Epithelial cell of proximal tubule (primary cell): Measurements from ENCODE around the gene KCNJ12. TPM values are rescaled to one million over a fixed set of nuclear protein-coding genes. Genes with fewer than 3 reads are reported as not detected.

Experiments used
- DNase-seq: peaks from one replicate; pipeline ENCODE4 v3.0.0-alpha.2; 2011; ENCODE audit warnings: low read depth
- H3K4me3 ChIP-seq: 2 replicates; pipeline ENCODE4 v1.5.1; 2011; ENCODE audit warnings: low read depth, mild to moderate bottlenecking, low read length
- total RNA-seq: library from RNA; depleted of rRNA; stranded (reverse); fragments of >200 nt; gene quantifications from 2 replicates; pipeline ENCODE4 v1.2.3, GENCODE V29; 2015
- TF ChIP-seq, protein P1 (sequence below): conservative IDR thresholded peaks from 2 replicates; pipeline ENCODE4 v1.5.1; 2012; ENCODE audit warnings: low read depth, mild to moderate bottlenecking, low read length

The KCNJ12 gene
- total RNA-seq, 1 donor from 2014 or later = 0.06 TPM

DNA sequence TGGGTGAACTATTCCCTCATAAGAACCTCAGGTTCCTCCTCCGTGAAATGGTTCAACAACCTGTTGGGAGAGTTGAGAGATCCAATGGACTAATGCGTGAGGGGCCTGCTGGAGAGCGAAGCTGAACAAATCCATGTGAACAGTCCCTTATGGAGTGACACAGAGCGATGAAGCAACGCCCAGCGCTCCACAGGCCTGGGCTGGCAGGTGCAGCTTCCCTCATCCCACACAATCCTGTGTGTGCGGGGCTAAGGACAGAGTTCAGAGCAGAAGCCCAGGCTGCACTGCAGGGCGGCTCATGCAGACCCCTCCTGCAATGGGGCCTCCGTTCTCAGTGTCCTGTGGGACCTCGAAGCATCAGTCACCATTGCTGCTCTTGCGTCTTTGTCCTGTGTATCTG lies 90.4 kb downstream of the KCNJ12 start:
- DNase-seq = no peak
- no peak overlapping the region for H3K4me3 ChIP-seq
- TF ChIP-seq, protein P1, sequence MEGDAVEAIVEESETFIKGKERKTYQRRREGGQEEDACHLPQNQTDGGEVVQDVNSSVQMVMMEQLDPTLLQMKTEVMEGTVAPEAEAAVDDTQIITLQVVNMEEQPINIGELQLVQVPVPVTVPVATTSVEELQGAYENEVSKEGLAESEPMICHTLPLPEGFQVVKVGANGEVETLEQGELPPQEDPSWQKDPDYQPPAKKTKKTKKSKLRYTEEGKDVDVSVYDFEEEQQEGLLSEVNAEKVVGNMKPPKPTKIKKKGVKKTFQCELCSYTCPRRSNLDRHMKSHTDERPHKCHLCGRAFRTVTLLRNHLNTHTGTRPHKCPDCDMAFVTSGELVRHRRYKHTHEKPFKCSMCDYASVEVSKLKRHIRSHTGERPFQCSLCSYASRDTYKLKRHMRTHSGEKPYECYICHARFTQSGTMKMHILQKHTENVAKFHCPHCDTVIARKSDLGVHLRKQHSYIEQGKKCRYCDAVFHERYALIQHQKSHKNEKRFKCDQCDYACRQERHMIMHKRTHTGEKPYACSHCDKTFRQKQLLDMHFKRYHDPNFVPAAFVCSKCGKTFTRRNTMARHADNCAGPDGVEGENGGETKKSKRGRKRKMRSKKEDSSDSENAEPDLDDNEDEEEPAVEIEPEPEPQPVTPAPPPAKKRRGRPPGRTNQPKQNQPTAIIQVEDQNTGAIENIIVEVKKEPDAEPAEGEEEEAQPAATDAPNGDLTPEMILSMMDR = no peak

DNA sequence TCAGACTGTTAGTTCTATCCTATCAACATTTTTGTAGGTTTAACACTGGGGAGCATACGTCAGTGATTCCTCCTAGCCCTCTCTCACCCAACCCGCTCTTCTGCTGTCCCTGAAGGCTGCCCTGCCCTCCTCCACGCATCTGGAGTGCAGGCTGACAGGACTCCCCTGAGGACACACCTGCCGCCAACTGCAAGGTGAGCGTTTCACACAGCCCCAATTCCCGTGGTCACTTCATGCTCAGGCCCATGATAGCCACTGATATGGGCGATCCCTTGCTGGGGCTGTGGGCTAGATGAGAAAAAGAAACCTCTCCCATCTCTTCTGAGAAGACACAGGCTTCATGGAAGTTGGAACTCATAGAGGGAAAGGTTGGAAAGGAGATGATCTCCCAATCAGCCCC lies 91.0 kb downstream of the KCNJ12 start:
- H3K4me3 ChIP-seq = no peak overlapping the region
- DNase-seq = no peak
- TF ChIP-seq, protein P1 = no peak

DNA sequence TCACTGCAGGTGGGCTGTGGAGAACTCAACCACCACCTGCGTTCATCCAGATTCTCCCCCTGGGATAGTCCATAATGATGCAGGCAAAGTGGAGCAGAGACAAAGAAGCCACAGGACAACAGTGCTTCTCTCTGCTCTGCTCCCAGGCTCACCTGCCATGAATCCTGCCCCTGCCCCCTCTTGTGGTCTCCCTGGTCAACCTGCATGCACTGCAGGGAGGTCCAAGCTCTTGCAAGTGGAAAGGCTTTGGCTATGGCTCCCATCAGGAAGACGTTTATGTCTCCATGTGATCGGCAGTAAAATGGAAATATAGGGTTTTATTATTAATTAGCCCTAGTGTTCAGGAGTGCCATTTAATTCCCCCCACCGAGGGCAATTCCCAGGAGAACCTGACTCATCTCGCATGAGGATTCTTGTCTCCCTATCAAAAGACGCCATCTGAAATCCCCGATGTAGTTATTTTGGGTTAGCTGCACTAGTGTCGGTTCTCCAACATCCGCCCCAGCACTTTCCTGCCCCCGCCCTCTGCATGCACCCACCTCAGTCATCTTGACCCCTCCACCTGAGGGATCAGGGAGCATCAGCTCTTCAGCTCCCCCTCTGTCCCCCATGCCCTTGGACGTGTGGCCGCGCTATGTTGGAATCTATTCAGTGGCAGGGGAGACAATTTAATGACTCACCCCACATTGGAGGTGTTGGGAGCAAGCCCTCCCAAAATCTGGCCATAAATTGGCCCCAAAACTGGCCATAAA lies 91.8 kb downstream of the KCNJ12 start:
- no peak for DNase-seq
- H3K4me3 ChIP-seq = no peak overlapping the region
- TF ChIP-seq, protein P1 = no peak

Other genes starting within 250 kb of the KCNJ12 start
- gene DHRS7B, start 249.4 kb upstream of the KCNJ12 start, total RNA-seq = 19.1 and 21.8 TPM in 2 replicates
- 34.9 and 51.2 TPM in 2 replicates for gene TMEM11, start 162.2 kb upstream of the KCNJ12 start, total RNA-seq
- 2.1 and 6.4 TPM in 2 replicates for gene NATD1, start 122.9 kb upstream of the KCNJ12 start, total RNA-seq
- gene MAP2K3, start 91.6 kb upstream of the KCNJ12 start, total RNA-seq = 21.8 and 24.7 TPM in 2 replicates